ENCODE data around the gene CLCN6. TPM values are rescaled to one million over a fixed set of nuclear protein-coding genes. Genes with fewer than 3 reads are reported as not detected.

Gene CLCN6
- total RNA-seq, 1 donor, result 18.6 TPM

DNA sequence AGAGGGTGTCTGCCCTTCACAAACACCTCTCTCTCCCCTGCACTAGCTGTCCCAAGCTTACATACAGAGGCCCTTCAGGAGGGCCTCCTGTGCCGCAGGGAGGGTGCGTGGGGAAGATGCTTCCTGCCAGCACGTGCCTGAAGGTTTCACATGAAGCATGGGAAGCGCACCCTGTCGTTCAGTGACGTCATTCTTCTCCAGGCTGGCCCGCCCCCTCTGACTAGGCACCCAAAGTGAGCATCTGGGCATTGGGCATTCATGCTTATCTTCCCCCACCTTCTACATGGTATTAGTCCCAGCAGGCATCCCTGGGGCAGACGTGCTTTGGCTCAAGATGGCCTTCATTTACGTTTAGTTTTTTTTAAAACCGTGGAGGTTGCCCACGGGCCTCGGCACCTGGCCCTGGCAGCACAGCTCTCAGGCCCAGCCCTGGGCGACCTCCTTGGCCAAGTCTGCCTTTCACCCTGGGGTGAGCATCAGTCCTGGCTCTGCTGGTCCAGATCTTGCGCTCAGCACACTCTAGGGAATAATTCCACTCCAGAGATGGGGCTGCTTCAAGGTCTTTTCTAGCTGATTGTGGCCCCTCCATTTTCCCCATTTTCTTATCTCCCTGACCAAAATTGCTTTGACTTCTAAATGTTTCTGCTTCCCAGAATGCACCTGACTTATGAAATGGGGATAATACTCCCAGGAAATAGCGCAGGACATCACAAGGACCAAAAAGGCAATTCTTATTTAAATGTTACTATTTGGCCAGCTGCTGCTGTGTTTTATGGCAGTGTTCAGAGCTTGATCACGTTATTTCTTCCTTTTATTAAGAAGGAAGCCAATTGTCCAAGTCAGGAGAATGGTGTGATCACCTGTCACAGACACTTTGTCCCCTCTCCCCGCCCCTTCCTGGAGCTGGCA is 35.5 kb downstream of the CLCN6 start:
- no peak overlapping the region for H3K4me3 ChIP-seq (ENCODE audit: low read depth, low read length)
- no peak for DNase-seq (ENCODE audit: low read depth)
- TF ChIP-seq, protein P1, sequence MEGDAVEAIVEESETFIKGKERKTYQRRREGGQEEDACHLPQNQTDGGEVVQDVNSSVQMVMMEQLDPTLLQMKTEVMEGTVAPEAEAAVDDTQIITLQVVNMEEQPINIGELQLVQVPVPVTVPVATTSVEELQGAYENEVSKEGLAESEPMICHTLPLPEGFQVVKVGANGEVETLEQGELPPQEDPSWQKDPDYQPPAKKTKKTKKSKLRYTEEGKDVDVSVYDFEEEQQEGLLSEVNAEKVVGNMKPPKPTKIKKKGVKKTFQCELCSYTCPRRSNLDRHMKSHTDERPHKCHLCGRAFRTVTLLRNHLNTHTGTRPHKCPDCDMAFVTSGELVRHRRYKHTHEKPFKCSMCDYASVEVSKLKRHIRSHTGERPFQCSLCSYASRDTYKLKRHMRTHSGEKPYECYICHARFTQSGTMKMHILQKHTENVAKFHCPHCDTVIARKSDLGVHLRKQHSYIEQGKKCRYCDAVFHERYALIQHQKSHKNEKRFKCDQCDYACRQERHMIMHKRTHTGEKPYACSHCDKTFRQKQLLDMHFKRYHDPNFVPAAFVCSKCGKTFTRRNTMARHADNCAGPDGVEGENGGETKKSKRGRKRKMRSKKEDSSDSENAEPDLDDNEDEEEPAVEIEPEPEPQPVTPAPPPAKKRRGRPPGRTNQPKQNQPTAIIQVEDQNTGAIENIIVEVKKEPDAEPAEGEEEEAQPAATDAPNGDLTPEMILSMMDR (IDR thresholded peaks at IDR 0.05; ENCODE audit: insufficient read depth, low read depth, low read length), result no peak

GRCh38 chr1:11842154-11843041 is 36.4 kb downstream of the CLCN6 start:
- TF ChIP-seq, protein P1 (IDR thresholded peaks at IDR 0.05; ENCODE audit: insufficient read depth, low read depth, low read length), result no peak
- DNase-seq (ENCODE audit: low read depth), result peak; percentile 74
- no peak overlapping the region for H3K4me3 ChIP-seq (ENCODE audit: low read depth, low read length)

GRCh38 chr1:11845641-11846335 is 39.8 kb downstream of the CLCN6 start:
- no peak overlapping the region for H3K4me3 ChIP-seq (ENCODE audit: low read depth, low read length)
- TF ChIP-seq, protein P1 (IDR thresholded peaks at IDR 0.05; ENCODE audit: insufficient read depth, low read depth, low read length), result no peak
- peak; percentile 22 for DNase-seq (ENCODE audit: low read depth)

DNA sequence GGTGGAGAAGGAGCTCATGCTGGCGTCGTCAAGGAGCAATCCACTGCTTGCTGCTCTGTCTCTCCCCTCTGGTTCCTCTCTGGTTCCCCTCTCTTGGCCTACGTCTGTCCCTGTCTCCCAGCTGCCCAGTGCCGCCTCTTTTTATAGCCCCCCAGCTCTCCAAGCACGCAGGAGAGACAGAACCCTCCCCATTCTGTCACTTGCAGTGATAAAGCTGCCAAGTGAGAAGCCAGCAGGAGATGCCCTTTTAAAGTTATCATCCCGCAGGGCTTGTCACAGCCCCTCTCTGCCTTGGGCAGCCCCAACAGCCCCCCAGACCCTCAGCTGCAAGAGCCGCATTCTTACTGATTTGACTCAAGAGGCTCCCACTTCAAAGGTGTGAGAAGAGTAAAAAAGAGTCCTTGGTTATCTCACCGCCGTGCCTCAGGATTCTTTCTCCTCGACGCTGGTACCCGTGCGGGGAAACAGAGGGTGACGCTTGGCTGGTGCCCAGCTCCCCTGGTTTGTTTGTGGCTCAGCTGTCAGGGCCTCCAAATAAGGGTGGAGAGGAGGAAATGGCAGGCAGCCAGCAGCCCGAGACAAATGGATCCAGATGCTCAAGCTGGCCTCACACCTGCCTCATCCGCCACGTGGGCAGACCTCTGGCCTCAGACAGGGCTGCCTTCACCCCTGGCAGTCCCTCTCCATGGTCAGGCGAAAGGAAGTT is 41.8 kb downstream of the CLCN6 start, which contains the start of gene NPPA:
Gene NPPA (minus strand): TSS at position 117 of the 706 bp plus-strand sequence. CDS start 99 bp downstream, at position 18.
- H3K4me3 ChIP-seq (ENCODE audit: low read depth, low read length), result no peak within 1 kb of the TSS
- DNase-seq (ENCODE audit: low read depth), result no peak
- TF ChIP-seq, protein P1 (IDR thresholded peaks at IDR 0.05; ENCODE audit: insufficient read depth, low read depth, low read length), result no peak

DNA sequence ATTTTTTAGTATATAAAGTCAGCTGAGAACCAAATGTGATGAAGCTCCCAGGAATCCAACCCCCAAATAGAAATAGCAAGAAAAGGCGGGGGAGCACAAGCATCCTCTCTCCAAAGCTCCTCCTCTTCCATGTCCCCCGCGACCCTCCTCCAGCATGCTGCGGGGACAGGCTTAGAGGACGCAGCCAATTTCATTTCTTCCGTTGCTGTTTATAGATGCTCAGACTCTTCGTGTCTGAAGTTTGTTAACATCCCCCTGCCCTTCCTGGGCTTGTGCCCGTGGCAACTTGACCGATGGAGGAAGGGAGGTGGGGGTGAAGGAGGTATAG is 42.3 kb downstream of the CLCN6 start:
- H3K4me3 ChIP-seq (ENCODE audit: low read depth, low read length), result no peak overlapping the region
- no peak for DNase-seq (ENCODE audit: low read depth)
- TF ChIP-seq, protein P1 (IDR thresholded peaks at IDR 0.05; ENCODE audit: insufficient read depth, low read depth, low read length), result no peak

DNA sequence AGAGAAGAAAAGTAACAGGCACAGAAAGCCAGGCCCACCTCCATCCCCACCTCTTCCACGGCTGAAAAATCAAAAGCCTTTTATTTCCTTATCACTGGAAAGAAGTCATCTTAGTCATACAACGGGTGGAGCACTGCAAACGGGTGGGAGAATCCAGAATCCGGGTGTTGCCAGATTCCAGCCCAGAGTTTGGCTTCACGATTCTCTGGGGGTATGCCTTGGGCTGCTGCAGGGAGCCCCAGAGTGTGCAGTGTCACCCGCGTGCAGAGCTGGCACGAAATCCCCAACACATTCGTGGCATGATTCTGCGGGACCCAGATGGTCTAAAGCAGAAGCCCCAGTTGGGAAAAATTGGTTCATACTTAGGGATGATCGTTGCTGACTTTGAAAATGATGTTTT is 44.2 kb downstream of the CLCN6 start:
- no peak overlapping the region for H3K4me3 ChIP-seq (ENCODE audit: low read depth, low read length)
- no peak for DNase-seq (ENCODE audit: low read depth)
- TF ChIP-seq, protein P1 (IDR thresholded peaks at IDR 0.05; ENCODE audit: insufficient read depth, low read depth, low read length), result no peak

Data from fibroblast of villous mesenchyme (primary cell).